ENCODE measurements around the gene CRB3. TPM values are rescaled to one million over a fixed set of nuclear protein-coding genes. Genes with fewer than 3 reads are reported as not detected.

Gene CRB3
- total and polyA plus RNA-seq, 2 donors (not counting 3 experiments of a cell fraction or from before 2014, with no cell fraction given): not detected

DNA sequence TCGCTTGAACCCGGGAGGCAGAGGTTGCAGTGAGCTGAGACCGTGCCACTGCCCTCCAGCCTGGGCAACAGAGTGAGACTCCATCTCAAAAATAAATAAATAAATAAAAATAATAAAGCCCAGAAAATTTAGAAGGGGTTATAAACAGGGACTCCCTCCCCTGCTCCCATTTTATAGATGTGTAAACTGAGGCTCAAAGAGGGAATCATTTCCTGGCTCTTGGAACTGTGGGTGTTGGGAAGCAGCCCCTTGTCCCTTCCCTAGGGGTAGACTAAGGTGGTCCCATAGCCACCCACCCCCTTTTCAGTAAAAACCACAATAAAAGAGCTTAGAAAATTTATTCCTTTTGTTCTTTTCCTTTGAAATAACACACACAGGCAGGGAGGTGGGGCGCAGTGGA lies 24.3 kb upstream of the CRB3 start:
- dilution Hi-C loops (cut with MboI; ENCODE audit: extremely low pct_ligation_motif_present, low sequenced_read_pairs): no loop called here
- Histone ChIP-seq H3K79me2 (ENCODE audit: control insufficient read depth, insufficient read depth, low read length) (no peaks in the 10 kb centered on the region), H3K4me1 (ENCODE audit: control insufficient read depth, extremely low read depth, insufficient read depth, low read length) (no peaks in the 10 kb centered on the region), H3K9me1 (replicated peaks; ENCODE audit: control insufficient read depth, extremely low read depth, insufficient read depth, low read length) (no peaks in the 10 kb centered on the region), H3K27me3 (ENCODE audit: control insufficient read depth in 2 of 2, insufficient read depth in 2 of 2, low read length in 2 of 2) (no peaks in the 10 kb centered on the region), H3K4me2 (ENCODE audit: insufficient read depth, low read length) (no peak overlapping the region), H3K9ac (replicated peaks; ENCODE audit: extremely low read depth, insufficient read depth, low read length) (no peak overlapping the region), H4K20me1 (replicated peaks; ENCODE audit: control insufficient read depth, extremely low read depth, insufficient read depth, low read length) (no peaks in the 10 kb centered on the region), H3K36me3 (ENCODE audit: control insufficient read depth in 2 of 2, extremely low read depth in 1 of 2, insufficient read depth in 2 of 2, low read length in 2 of 2) (no peaks in the 10 kb centered on the region), H3K9me3 (replicated peaks; ENCODE audit: control insufficient read depth, insufficient read depth, low read length) (no peaks in the 10 kb centered on the region), H3K27ac (ENCODE audit: insufficient read depth, low read depth, low read length) (no peak overlapping the region), H2AFZ (ENCODE audit: low read depth, low read length) (no peak overlapping the region), H3K4me3 (replicated peaks in 1 of 3; ENCODE audit: insufficient read depth in 1 of 3, low read depth in 1 of 3, low read length in 3 of 3) (no peak overlapping the region)
- POLR2A ChIA-PET: interaction anchor here (0.7 kb wide), 1 partner anchor 15 kb away, joined by 3 read pairs; the partner anchor contains the start of gene KHSRP
- BruUV-seq (replicated peaks): no TSS peak
- TF ChIP-seq, protein P1, sequence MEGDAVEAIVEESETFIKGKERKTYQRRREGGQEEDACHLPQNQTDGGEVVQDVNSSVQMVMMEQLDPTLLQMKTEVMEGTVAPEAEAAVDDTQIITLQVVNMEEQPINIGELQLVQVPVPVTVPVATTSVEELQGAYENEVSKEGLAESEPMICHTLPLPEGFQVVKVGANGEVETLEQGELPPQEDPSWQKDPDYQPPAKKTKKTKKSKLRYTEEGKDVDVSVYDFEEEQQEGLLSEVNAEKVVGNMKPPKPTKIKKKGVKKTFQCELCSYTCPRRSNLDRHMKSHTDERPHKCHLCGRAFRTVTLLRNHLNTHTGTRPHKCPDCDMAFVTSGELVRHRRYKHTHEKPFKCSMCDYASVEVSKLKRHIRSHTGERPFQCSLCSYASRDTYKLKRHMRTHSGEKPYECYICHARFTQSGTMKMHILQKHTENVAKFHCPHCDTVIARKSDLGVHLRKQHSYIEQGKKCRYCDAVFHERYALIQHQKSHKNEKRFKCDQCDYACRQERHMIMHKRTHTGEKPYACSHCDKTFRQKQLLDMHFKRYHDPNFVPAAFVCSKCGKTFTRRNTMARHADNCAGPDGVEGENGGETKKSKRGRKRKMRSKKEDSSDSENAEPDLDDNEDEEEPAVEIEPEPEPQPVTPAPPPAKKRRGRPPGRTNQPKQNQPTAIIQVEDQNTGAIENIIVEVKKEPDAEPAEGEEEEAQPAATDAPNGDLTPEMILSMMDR (IDR thresholded peaks at IDR 0.05; ENCODE audit: extremely low read depth in 1 of 2, insufficient read depth in 1 of 2, low read depth in 1 of 2, low read length in 2 of 2): no peak
- TF ChIP-seq MYC (IDR thresholded peaks at IDR 0.05; ENCODE audit: low read depth, low read length) (no peak), POLR2AphosphoS5 (IDR thresholded peaks at IDR 0.05; ENCODE audit: insufficient read depth, low read depth, low read length) (no peak), GATA2 (IDR thresholded peaks at IDR 0.05; ENCODE audit: insufficient read depth, insufficient read length, low read depth, low read length) (no peak), JUN (IDR thresholded peaks at IDR 0.05; ENCODE audit: borderline replicate concordance, insufficient read depth, insufficient read length, low read depth) (no peak), FOS (IDR thresholded peaks at IDR 0.05; ENCODE audit: borderline replicate concordance, insufficient read depth, low read length) (no peak), POLR2A (IDR thresholded peaks at IDR 0.05; ENCODE audit: low read depth, low read length) (no peak), EZH2 (IDR thresholded peaks at IDR 0.05; ENCODE audit: borderline replicate concordance, low read depth, low read length, severe bottlenecking) (no peak)
- TF ChIP-seq, protein P2, sequence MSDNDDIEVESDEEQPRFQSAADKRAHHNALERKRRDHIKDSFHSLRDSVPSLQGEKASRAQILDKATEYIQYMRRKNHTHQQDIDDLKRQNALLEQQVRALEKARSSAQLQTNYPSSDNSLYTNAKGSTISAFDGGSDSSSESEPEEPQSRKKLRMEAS (IDR thresholded peaks at IDR 0.05; ENCODE audit: insufficient read depth, insufficient read length): no peak
- CTCF ChIA-PET: no interaction called here
- intact Hi-C loops (cut with micrococcal nuclease): no loop called here
- no peak for DNase-seq (ENCODE audit: low read depth, low spot score)
- FAIRE-seq: no peak

Measured in endothelial cell of umbilical vein (primary cell).